Spinal cord (tissue), 10 donors: ENCODE data around the gene CCN5. TPM values are rescaled to one million over a fixed set of nuclear protein-coding genes. Genes with fewer than 3 reads are reported as not detected.
"Not testable (repeated sequence)": the region's sequence is repeated elsewhere in the genome, so short reads cannot be mapped to it uniquely, and the experiment has no call there.

Source experiments
- DNase-seq, 6 donors: peaks; one replicate each; pipeline versions ENCODE4 v3.0.0 to v3.0.0-alpha.2; 2013 to 2015; ENCODE audit warnings: low spot score in 6 of 6, low read depth in 4 of 6
- H3K27ac ChIP-seq: one replicate; pipeline ENCODE4 v1.5.1; 2013; ENCODE audit warnings: low read depth, low read length, control low read depth
- H3K27me3 ChIP-seq: one replicate; pipeline ENCODE4 v1.6.1; 2013; ENCODE audit warnings: low read length; ENCODE audit not compliant: control insufficient read depth, insufficient read depth
- H3K36me3 ChIP-seq: one replicate; pipeline ENCODE4 v1.6.1; 2013; ENCODE audit warnings: low read length; ENCODE audit not compliant: control insufficient read depth, insufficient read depth
- H3K4me1 ChIP-seq: one replicate; pipeline ENCODE4 v1.6.1; 2013; ENCODE audit warnings: low read length; ENCODE audit not compliant: control insufficient read depth, insufficient read depth
- H3K4me3 ChIP-seq: one replicate; pipeline ENCODE4 v1.5.1; 2013; ENCODE audit warnings: low read depth, low read length, control low read depth
- H3K9me3 ChIP-seq: one replicate; pipeline ENCODE4 v1.6.1; 2013; ENCODE audit warnings: low read length; ENCODE audit not compliant: control insufficient read depth, insufficient read depth
- WGBS: methylation state at CpG from one replicate; pipeline ENCODE4 v1.1.5; 2013; ENCODE audit warnings: missing lambda C conversion rate; ENCODE audit not compliant: insufficient coverage; 5-methylcytosine and 5-hydroxymethylcytosine counted together
- polyA plus RNA-seq, 2 donors: library from polyadenylated mRNA; unstranded; fragments of 120-200 nt; gene quantifications; one replicate each; pipeline ENCODE4 v1.2.1, GENCODE V29; 2013; ENCODE audit not compliant: insufficient read length in 2 of 2
- total RNA-seq, 2 donors: library from RNA; depleted of rRNA in 1 of 2; stranded (reverse); fragments of 120-200 nt in 1 of 2; fragments of >200 nt in 1 of 2; gene quantifications; one replicate each; pipeline versions ENCODE4 v1.2.3 to v1.2.4, GENCODE V29; 2013 to 2014
- donor health status: healthy.

Gene CCN5
- total and polyA plus RNA-seq, 4 donors, result 0.17 to 0.50 (median 0.26) TPM

DNA sequence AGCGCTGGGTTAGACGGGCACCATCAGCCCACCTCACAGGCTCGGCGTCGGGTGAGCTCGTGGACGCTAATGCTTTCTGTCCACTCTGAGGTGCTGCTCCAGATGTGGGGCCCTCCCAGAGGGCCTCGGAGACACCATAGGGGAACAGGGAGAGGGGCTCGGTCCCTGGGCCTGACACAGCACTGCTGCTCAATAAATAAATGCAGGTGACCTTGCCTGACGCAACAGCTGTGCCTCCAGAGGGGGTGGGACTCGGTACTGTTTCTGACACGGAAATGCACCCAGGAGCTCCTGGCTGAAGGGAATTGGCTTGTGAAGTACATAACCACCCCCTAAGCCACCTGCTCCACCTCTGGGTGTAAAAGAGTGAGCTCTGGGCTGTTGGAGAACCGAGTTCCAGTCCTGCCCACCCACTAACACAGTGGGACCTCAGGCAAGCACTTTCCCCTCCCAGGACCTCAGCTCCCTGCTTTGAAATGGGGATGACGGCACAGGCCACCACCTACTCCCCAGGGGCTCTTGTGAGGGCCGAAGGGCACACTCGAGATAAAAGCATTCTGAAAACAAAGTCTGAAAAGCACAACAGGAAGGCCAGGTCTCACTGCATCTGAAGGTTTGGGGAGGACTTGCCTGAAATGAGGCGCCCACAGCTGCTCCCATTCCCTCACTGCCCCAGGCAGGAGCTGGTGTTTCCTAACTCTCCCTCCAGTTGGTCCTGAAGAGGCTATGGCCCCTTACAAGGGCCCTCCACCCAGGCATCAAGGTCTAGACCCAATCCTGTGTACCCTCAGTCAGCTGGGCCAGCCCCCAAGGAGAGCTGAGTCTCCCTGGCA, 37.1 kb downstream of the CCN5 start:
- 76% methylated on average over 13 of the region's 17 CpGs for WGBS
- no peak for DNase-seq
- H3K27me3 ChIP-seq, result no peaks in the 10 kb centered on the region
- H3K9me3 ChIP-seq, result no peaks in the 10 kb centered on the region
- no peak overlapping the region for H3K4me3 ChIP-seq
- H3K4me1 ChIP-seq, result peaks cover 5% of the 10 kb centered on the region
- no peak overlapping the region for H3K27ac ChIP-seq
- peaks cover 65% of the 10 kb centered on the region for H3K36me3 ChIP-seq

DNA sequence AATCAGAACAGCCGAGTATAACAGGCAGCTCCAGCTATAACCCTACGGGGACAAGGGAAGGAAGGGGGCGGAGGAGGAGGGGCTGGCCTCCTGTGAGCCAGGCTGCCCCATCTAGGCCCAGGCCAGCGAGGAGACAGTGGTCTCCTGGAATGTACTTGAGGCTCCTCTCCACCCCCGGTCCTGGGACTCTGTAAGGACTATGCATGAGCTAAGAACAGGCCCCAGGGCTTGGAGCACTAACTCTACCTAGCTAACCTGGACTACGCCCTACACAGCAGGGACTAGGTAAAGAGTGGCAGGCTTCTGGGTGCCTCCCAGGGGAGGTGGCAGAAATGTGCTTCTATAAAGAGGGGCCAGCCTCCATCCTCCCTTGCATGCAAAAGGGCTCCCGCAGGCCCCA, 39.4 kb downstream of the CCN5 start:
- Histone ChIP-seq H3K36me3 (peaks cover 75% of the 10 kb centered on the region), H3K9me3 (no peaks in the 10 kb centered on the region), H3K4me3 (no peak overlapping the region), H3K27me3 (no peaks in the 10 kb centered on the region), H3K4me1 (no peaks in the 10 kb centered on the region), H3K27ac (no peak overlapping the region)
- no peak for DNase-seq
- WGBS, result 69% methylated on average over 6 of the region's 7 CpGs

DNA sequence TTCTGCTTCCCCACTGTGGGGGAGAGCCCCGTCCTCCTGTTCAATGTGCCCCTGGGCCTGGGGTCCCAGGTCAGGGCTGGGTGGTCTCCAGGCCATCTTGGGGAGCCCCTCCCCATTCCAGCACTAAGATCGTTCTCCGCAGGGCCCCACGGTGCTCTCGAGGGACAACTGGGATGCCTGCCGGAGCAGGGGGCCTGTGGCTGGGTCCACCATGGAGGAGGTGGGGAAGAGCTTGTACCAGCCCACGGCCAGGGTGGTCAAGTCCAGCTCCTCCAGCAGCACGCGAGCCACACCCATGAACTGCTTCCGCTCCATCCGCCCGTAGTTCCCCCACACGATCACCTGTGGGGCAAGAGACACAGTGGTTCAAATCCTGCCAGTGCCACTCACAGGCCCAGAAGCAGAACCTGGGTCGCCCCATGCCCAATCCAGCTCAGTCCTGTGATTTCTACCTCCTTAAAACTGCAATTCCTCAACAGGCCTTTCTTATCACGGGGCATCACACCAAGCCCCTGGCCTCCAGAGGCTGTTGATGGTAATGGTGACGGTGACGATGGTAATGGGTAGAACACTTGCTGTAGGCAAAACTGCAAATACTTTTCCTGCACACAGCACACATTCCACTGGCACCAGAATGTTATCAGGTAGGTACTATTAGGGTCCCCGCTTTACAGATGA, 41.0 kb downstream of the CCN5 start:
- no peaks in the 10 kb centered on the region for H3K9me3 ChIP-seq
- H3K27ac ChIP-seq, result no peak overlapping the region
- no peaks in the 10 kb centered on the region for H3K27me3 ChIP-seq
- no peak overlapping the region for H3K4me3 ChIP-seq
- DNase-seq, result no peak
- 97% methylated on average over 12 of the region's 18 CpGs for WGBS
- H3K4me1 ChIP-seq, result no peaks in the 10 kb centered on the region
- peaks cover 69% of the 10 kb centered on the region for H3K36me3 ChIP-seq

DNA sequence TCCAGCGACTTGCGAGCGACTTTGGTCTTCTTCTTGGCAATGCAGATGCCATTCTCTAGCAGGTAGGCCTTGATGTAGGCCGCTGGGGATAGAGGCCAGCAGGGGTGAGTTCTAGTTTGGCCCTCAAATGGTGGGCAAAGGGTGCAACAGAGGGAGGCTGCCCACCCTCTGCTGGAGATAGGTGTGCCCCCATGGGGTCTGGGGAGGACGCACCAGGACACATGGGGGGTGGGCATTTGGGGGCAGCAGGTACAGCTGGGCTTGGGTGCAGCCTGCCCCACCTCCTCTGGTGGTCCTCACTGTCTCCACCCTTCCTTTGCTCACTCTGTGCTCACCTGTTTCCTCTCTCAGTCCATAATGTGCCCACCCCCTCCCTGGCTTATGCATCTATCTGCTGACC, 41.8 kb downstream of the CCN5 start:
- Histone ChIP-seq H3K4me1 (peaks cover 6% of the 10 kb centered on the region), H3K36me3 (peaks cover 61% of the 10 kb centered on the region), H3K27ac (no peak overlapping the region), H3K9me3 (no peaks in the 10 kb centered on the region), H3K4me3 (no peak overlapping the region), H3K27me3 (no peaks in the 10 kb centered on the region)
- DNase-seq, result no peak
- 96% methylated on average over 4 of the region's 5 CpGs for WGBS

DNA sequence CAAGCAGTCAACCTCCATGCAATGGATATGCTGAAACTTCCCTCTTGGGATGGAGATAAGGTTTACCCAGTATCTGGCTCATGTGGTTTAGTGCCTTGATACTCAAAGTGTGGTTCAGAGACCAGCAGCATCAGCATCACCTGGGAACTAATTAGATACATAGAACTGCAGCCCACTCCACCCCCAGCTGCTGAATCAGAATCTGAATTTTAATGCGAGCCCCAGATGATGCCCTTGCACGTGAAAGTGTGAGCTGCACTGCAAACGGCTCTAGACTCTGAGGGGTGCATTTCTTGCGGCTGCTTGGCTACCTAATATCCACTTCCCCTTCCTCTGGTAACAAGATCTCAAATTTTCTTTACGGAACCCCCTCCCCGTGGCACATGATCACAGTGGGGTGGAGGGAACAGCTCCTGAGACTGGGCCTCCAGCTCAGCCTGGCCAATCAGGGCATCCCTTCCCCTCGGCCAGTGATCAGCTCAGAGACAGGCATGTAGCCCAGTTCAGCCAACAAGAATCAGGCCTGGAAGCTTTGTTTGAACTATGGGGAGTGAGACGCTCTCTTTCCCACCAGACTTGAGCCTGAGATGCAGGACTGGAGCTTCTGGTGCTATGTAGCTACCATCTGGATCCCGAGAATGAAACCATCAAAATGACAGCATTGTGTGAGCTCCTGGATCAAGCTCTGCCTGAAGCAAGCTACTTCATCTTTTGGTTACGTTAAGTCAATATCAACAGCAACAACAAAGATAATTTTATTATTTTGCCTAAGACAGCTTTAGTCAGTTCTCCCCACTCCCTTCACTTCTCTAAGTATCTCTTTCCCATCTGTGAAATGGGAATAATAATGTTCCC, 43.3 kb downstream of the CCN5 start:
- Histone ChIP-seq H3K9me3 (no peaks in the 10 kb centered on the region), H3K36me3 (peaks cover 49% of the 10 kb centered on the region), H3K4me1 (peaks cover 18% of the 10 kb centered on the region), H3K27me3 (no peaks in the 10 kb centered on the region), H3K4me3 (no peak overlapping the region), H3K27ac (no peak overlapping the region)
- WGBS, result 71% methylated on average over 10 of the region's 10 CpGs
- no peak for DNase-seq

DNA sequence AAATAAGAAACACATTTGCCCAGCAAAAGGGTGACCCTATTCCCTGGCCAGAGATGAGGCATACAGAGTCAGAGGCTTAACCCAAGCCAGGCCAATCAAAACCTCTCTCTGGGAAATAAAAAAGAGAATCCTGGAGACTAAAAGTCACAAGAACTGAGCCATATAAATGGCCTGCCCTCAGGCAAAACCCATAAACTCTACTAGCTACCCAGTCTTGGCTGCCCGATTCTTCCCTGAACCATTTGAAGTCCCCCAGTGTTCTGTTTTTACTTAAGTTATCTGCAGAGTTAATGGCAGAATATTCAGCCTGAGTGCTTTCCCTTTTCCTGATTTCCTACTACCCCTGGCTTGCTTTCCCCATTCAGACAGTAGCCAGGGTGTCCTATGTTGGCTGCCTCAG, 44.4 kb downstream of the CCN5 start:
- H3K36me3 ChIP-seq, result peaks cover 38% of the 10 kb centered on the region
- H3K27me3 ChIP-seq, result no peaks in the 10 kb centered on the region
- peaks cover 18% of the 10 kb centered on the region for H3K4me1 ChIP-seq
- H3K27ac ChIP-seq, result no peak overlapping the region
- H3K9me3 ChIP-seq, result no peaks in the 10 kb centered on the region
- no peak for DNase-seq
- 83% methylated on average over 1 of the region's 1 CpG for WGBS
- H3K4me3 ChIP-seq, result no peak overlapping the region

DNA sequence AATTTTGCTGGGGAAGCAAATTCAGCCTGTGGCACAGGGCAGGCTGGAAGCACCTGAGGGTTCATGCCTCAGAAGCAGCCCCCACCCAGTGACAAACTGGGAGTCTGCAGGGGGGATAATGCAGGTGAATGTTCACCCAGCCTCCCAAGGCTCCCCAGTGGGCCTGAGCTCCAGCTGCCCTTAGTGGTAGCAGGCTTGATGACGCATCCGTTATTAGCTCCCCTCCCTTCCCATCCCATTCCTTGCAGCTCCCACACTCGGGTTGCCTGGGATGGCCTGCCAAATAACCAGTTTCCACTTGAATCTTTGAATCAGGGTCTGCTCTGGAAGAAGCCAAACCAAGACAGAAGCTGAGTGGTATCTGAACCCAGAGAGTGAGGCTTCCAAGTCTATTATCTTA, 46.3 kb downstream of the CCN5 start:
- Histone ChIP-seq H3K27me3 (no peaks in the 10 kb centered on the region), H3K4me3 (no peak overlapping the region), H3K27ac (no peak overlapping the region), H3K36me3 (peaks cover 19% of the 10 kb centered on the region), H3K4me1 (peaks cover 18% of the 10 kb centered on the region), H3K9me3 (no peaks in the 10 kb centered on the region)
- 39% methylated on average over 3 of the region's 3 CpGs for WGBS
- DNase-seq, result no peak

DNA sequence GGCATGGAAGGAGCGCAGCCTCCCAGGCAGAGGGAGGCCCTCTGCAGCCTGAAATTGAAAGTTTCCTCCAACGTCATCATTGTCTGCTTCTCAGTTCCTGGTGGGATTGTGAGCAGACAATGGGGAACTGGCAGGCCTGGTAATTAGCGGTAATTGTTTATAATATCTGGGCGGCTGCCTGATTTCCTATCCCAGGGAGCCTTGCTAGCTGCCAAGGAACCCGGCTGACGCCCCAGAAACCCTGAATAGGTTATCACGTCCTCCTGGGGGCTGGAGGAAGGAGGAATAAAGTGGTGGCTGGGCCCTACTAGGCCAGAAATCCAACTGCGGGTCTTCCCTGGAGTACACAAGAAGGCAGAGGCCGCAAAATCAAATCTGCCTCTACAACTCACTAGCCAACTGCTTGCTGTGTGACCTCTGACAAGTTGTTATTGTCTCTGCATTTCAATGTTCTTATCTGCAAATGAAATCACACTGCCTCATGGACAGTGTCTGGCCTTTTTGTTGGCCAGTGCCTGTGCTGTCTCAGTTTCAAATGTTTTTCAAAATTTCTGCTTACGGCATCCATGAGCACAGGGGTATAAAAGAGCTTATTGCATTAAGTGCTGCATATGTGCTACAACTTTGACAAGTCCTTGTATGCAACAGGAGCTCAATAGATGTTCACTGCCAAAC, 47.4 kb downstream of the CCN5 start:
- 40% methylated on average over 7 of the region's 10 CpGs for WGBS
- no peak overlapping the region for H3K27ac ChIP-seq
- peaks cover 18% of the 10 kb centered on the region for H3K4me1 ChIP-seq
- no peaks in the 10 kb centered on the region for H3K27me3 ChIP-seq
- peak in 3 of 6 donors; percentile 35 to 84 (median 77) for DNase-seq
- H3K36me3 ChIP-seq, result peaks cover 8% of the 10 kb centered on the region
- no peaks in the 10 kb centered on the region for H3K9me3 ChIP-seq
- no peak overlapping the region for H3K4me3 ChIP-seq

DNA sequence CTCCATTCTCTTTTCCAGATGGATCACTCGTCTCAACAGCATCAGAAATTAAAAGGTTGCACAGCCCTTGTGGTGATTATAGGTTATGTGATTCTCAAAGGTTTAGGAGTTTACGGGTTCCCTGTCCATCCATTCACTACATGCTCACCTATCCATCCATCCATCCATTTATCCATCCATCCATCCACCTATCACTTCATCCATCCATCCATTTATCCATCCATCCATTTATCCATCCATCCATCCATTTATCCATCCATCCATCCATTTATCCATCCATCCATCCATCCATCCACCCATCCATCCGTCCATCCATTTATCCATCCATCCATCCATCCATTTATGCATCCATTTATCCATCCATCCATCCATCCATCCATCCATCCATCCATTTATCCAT, 48.6 kb downstream of the CCN5 start:
- not testable (repeated sequence) for H3K4me3 ChIP-seq, DNase-seq
- no CpG with 5 or more reads among the region's 3 CpGs for WGBS

More for the DNA sequence above, 48.6 kb downstream of the CCN5 start:
- H3K4me1 ChIP-seq, result peaks cover 24% of the 10 kb centered on the region
- not testable (repeated sequence) for H3K27ac ChIP-seq, H3K27me3 ChIP-seq, H3K9me3 ChIP-seq, H3K36me3 ChIP-seq
